Measurements from ENCODE around the gene PNPLA6. TPM values are rescaled to one million over a fixed set of nuclear protein-coding genes. Genes with fewer than 3 reads are reported as not detected.

The PNPLA6 gene
- total and polyA plus RNA-seq, 10 of the 15 experiments (the other 5 are each of a cell fraction or from before 2014, with no cell fraction given): 0.95 to 105 (median 40.0) TPM

DNA sequence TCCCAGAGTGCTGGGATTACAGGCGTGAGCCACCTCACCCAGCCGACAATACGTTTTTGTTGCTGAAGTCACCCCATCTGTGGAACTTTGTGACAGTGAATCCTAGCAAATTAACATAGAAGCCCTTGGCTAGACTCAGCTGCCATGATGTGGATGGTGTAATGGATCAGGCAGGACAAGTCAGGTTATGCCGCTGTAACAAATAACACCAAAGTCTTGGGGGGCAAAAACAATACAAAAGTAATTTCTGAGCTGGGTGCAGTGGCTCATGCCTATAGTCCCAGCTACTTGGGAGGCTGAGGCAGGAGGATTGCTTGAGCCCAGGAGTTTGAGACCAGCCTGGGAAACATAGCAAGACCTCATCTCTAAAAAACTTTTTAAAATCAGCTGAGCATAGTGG, 29.3 kb downstream of the PNPLA6 start:
- H2AFZ ChIP-seq (ENCODE audit: control insufficient read depth, low read depth, low read length): no peak overlapping the region
- FAIRE-seq: no peak
- no peaks in the 10 kb centered on the region; the same call in 2 of the 3 replicates for H3K9me3 ChIP-seq (replicated peaks; ENCODE audit: control insufficient read depth, insufficient read depth, low read length)
- ATAC-seq: no peak
- POLR2A ChIA-PET: no interaction called here
- intact Hi-C loops (cut with micrococcal nuclease; ENCODE audit: unreplicated experiment): no loop called here
- RAD21 ChIA-PET (ENCODE audit: unreplicated experiment): interaction anchor here (0.6 kb wide), 1 partner anchor 43 kb away, joined by 3 read pairs; no protein-coding TSS in a partner anchor
- no peak overlapping the region for H3K9ac ChIP-seq (ENCODE audit: control insufficient read depth, insufficient read depth, low read length)
- CTCF ChIA-PET: interaction anchor here (0.7 to 2.4 kb wide), 5 partner anchors 16 to 269 kb away, joined by 3 to 7 read pairs (median 3); partner anchors contain the start of gene TRAPPC5
- no peaks in the 10 kb centered on the region for H3K4me1 ChIP-seq (ENCODE audit: control insufficient read depth, insufficient read depth, low read length)
- no peaks in the 10 kb centered on the region for H4K20me1 ChIP-seq (ENCODE audit: control insufficient read depth, insufficient read depth)
- H3K79me2 ChIP-seq (ENCODE audit: control insufficient read depth, insufficient read depth, low read length): no peaks in the 10 kb centered on the region
- no peak overlapping the region for H3K4me2 ChIP-seq (ENCODE audit: control insufficient read depth, insufficient read depth)
- no peak overlapping the region for H3K4me3 ChIP-seq
- H3K27ac ChIP-seq (ENCODE audit: control insufficient read depth, insufficient read depth): no peak overlapping the region
- peaks cover 0 to 5% of the 10 kb centered on the region in 2 experiments; a peak in 1 of 4 replicates for H3K36me3 ChIP-seq (ENCODE audit: control insufficient read depth in 2 of 2, insufficient read depth in 2 of 2, low read length in 1 of 2)
- SMC1A ChIA-PET (ENCODE audit: uncharacterized antibody, unreplicated experiment): no interaction called here
- no TSS peak for BruUV-seq (replicated peaks)
- WGBS (ENCODE audit: insufficient coverage, insufficient replicate concordance, low lambda C conversion rate, missing lambda C conversion rate): 80% methylated on average over 4 of the region's 4 CpGs
- no peak for DNase-seq (ENCODE audit: low read depth, low spot score)
- TF ChIP-seq HCFC1 (IDR thresholded peaks at IDR 0.05; ENCODE audit: low read length): no peak
- in situ Hi-C loops (cut with MboI): loop anchor here (5.0 kb wide), 2 partner anchors 117 to 237 kb away; partner anchors contain the start of gene TRAPPC5
- H3K27me3 ChIP-seq (replicated peaks in 1 of 2; ENCODE audit: control insufficient read depth in 2 of 2, insufficient read depth in 2 of 2, low read length in 1 of 2): no peaks in the 10 kb centered on the region

DNA sequence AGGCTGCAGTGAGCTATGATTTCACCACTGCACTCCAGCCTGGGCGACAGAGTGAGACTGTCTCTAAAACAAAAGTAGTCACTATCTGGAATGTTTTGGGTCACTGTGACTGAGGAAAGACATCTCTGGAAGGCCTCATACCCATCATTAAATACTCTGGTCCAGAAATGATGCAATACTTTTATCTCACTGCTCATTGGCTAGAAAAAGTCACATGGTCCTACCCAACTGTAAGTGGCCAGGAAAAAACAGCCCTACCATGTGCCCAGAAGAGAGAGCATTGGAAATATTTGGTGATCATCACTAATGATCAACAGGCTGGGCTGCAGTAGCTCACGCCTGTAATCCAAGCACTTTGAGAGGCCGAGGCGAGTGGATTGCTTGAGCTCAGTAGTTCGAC, 29.8 kb downstream of the PNPLA6 start:
- in situ Hi-C loops (cut with MboI) (loop anchor here (5.0 kb wide), 2 partner anchors 117 to 237 kb away; partner anchors contain the start of gene TRAPPC5), intact Hi-C loops (cut with micrococcal nuclease; ENCODE audit: unreplicated experiment) (no loop called here)
- ATAC-seq: no peak
- H3K9ac ChIP-seq (ENCODE audit: control insufficient read depth, insufficient read depth, low read length): no peak overlapping the region
- H3K27ac ChIP-seq (ENCODE audit: control insufficient read depth, insufficient read depth): no peak overlapping the region
- no peak for DNase-seq (ENCODE audit: low read depth, low spot score)
- 60% methylated on average over 5 of the region's 5 CpGs for WGBS (ENCODE audit: insufficient coverage, insufficient replicate concordance, low lambda C conversion rate, missing lambda C conversion rate)
- BruUV-seq (replicated peaks): no TSS peak
- FAIRE-seq: no peak
- H3K4me3 ChIP-seq: no peak overlapping the region
- CTCF ChIA-PET: interaction anchor here (0.7 to 2.4 kb wide), 5 partner anchors 17 to 269 kb away, joined by 3 to 7 read pairs (median 3); partner anchors contain the start of gene TRAPPC5
- H3K9me3 ChIP-seq (replicated peaks; ENCODE audit: control insufficient read depth, insufficient read depth, low read length): no peaks in the 10 kb centered on the region; the same call in 2 of the 3 replicates
- H2AFZ ChIP-seq (ENCODE audit: control insufficient read depth, low read depth, low read length): no peak overlapping the region
- peaks cover 0 to 4% of the 10 kb centered on the region in 2 experiments; a peak in 1 of 4 replicates for H3K36me3 ChIP-seq (ENCODE audit: control insufficient read depth in 2 of 2, insufficient read depth in 2 of 2, low read length in 1 of 2)
- H3K27me3 ChIP-seq (replicated peaks in 1 of 2; ENCODE audit: control insufficient read depth in 2 of 2, insufficient read depth in 2 of 2, low read length in 1 of 2): no peaks in the 10 kb centered on the region
- POLR2A ChIA-PET: no interaction called here
- TF ChIP-seq SIX5 (IDR thresholded peaks at IDR 0.05; ENCODE audit: low read depth, low read length, severe bottlenecking) (no peak), MXI1 (IDR thresholded peaks at IDR 0.05; ENCODE audit: low read depth, low read length) (no peak), HDAC6 (IDR thresholded peaks at IDR 0.05; ENCODE audit: unreplicated experiment) (no peak), BCL11A (IDR thresholded peaks at IDR 0.05; ENCODE audit: low read depth, low read length) (no peak), REST (IDR thresholded peaks at IDR 0.05; ENCODE audit: low read depth, low read length) (no peak), TCF3 (IDR thresholded peaks at IDR 0.05; ENCODE audit: borderline replicate concordance, insufficient read depth, low read depth, low read length) (no peak)
- H3K4me2 ChIP-seq (ENCODE audit: control insufficient read depth, insufficient read depth): no peak overlapping the region
- RAD21 ChIA-PET (ENCODE audit: unreplicated experiment): no interaction called here
- no peaks in the 10 kb centered on the region for H4K20me1 ChIP-seq (ENCODE audit: control insufficient read depth, insufficient read depth)
- H3K4me1 ChIP-seq (ENCODE audit: control insufficient read depth, insufficient read depth, low read length): no peaks in the 10 kb centered on the region
- SMC1A ChIA-PET (ENCODE audit: uncharacterized antibody, unreplicated experiment): interaction anchor here (0.8 to 1.0 kb wide), 2 partner anchors 178 to 235 kb away, joined by 3 read pairs; no protein-coding TSS in a partner anchor
- H3K79me2 ChIP-seq (ENCODE audit: control insufficient read depth, insufficient read depth, low read length): no peaks in the 10 kb centered on the region

Data from GM12878 (cell line).